IMR-90 (cell line): Measurements from ENCODE around the gene UNK. TPM values are rescaled to one million over a fixed set of nuclear protein-coding genes. Genes with fewer than 3 reads are reported as not detected.

Experiments used
- ATAC-seq: fragments of 200-7000 bp; cut with Tn5 transposase; 2 replicates; pipeline ENCODE4 v1.9.1; 2020; ENCODE audit warnings: low read depth, mild to moderate bottlenecking, moderate library complexity
- BruUV-seq: library from RNA; stranded (reverse); fragments of 400-500 nt; replicated peaks from 2 replicates; lab custom pipeline; 2021; lab: Mats Ljungman, UMichigan
- CTCF ChIA-PET: fragments of 300-600 bp; formaldehyde crosslinking; extraction: SDS; loops from one replicate; lab custom pipeline; 2021; ENCODE audit warnings: antibody characterized with exemption; lab: Yijun Ruan, JAX
- POLR2A ChIA-PET: fragments of 300-600 bp; sonication (Branson Sonifier 250); formaldehyde crosslinking; loops from one replicate; lab custom pipeline; 2022; ENCODE audit warnings: antibody characterized with exemption; ENCODE audit not compliant: unreplicated experiment; lab: Charles Lee
- DNase-seq: peaks from one replicate; pipeline ENCODE4 v3.0.0; 2013
- H2AFZ ChIP-seq: replicated peaks from 2 replicates; pipeline ENCODE3; 2013; ENCODE audit warnings: low read length, mild to moderate bottlenecking; ENCODE audit not compliant: poor library complexity
- H2AK5ac ChIP-seq: 2 replicates; pipeline ENCODE4 v1.6.1; 2013; ENCODE audit warnings: low read depth, low read length, inconsistent platforms
- H2AK9ac ChIP-seq: replicated peaks from 2 replicates; pipeline ENCODE3; 2013; ENCODE audit warnings: mild to moderate bottlenecking, low read depth, low read length, moderate library complexity; ENCODE audit not compliant: poor library complexity
- H2BK120ac ChIP-seq: 2 replicates; pipeline ENCODE4 v1.6.1; 2013; ENCODE audit warnings: low read depth, low read length, inconsistent platforms
- H2BK15ac ChIP-seq: 3 replicates; pipeline ENCODE4 v1.6.1; 2013; ENCODE audit warnings: low read depth, low read length, inconsistent platforms
- H2BK20ac ChIP-seq: 2 replicates; pipeline ENCODE4 v1.6.1; 2013; ENCODE audit warnings: low read depth, mild to moderate bottlenecking, inconsistent platforms, low read length, moderate library complexity
- H2BK5ac ChIP-seq: 2 replicates; pipeline ENCODE4 v1.6.1; 2013; ENCODE audit warnings: mild to moderate bottlenecking, low read depth, low read length, inconsistent platforms; ENCODE audit not compliant: poor library complexity, severe bottlenecking
- H3K14ac ChIP-seq: replicated peaks from 2 replicates; pipeline ENCODE4 v1.6.1; 2013; ENCODE audit warnings: low read depth, low read length, inconsistent platforms
- H3K18ac ChIP-seq: 2 replicates; pipeline ENCODE4 v1.6.1; 2013; ENCODE audit warnings: low read depth, low read length, control low read depth
- H3K23ac ChIP-seq: 2 replicates; pipeline ENCODE4 v1.6.1; 2013; ENCODE audit warnings: low read depth, low read length, inconsistent platforms
- H3K27ac ChIP-seq: 2 replicates; pipeline ENCODE4 v1.5.1; 2013; ENCODE audit warnings: mild to moderate bottlenecking, control low read depth, low read length; ENCODE audit not compliant: insufficient read depth
- H3K27me3 ChIP-seq: 2 replicates; pipeline ENCODE4 v1.6.1; 2013; ENCODE audit warnings: low read length; ENCODE audit not compliant: control insufficient read depth, insufficient read depth
- H3K36me3 ChIP-seq: 2 replicates; pipeline ENCODE4 v1.6.1; 2013; ENCODE audit warnings: low read length, mixed read lengths; ENCODE audit not compliant: control insufficient read depth, insufficient read depth
- H3K4ac ChIP-seq: 2 replicates; pipeline ENCODE4 v1.6.1; 2013; ENCODE audit warnings: low read depth, low read length, inconsistent platforms
- H3K4me1 ChIP-seq: 2 replicates; pipeline ENCODE4 v1.6.1; 2013; ENCODE audit warnings: low read length, mixed read lengths; ENCODE audit not compliant: control insufficient read depth, insufficient read depth
- H3K4me2 ChIP-seq: 2 replicates; pipeline ENCODE4 v1.6.1; 2013; ENCODE audit warnings: low read depth, mild to moderate bottlenecking, control low read depth, low read length, moderate library complexity
- H3K4me3 ChIP-seq: 2 replicates; pipeline ENCODE4 v1.5.1; 2013; ENCODE audit warnings: low read depth, mild to moderate bottlenecking, control low read depth, low read length, moderate library complexity; ENCODE audit not compliant: insufficient read depth
- H3K56ac ChIP-seq: 2 replicates; pipeline ENCODE4 v1.6.1; 2013; ENCODE audit warnings: low read length, inconsistent platforms; ENCODE audit not compliant: insufficient read depth; ENCODE audit errors: extremely low read depth
- H3K79me1 ChIP-seq, 2 experiments: 2 replicates each; pipeline ENCODE4 v1.6.1; 2013; ENCODE audit warnings: low read length in 2 of 2, inconsistent platforms in 1 of 2, low read depth in 1 of 2
- H3K9ac ChIP-seq: 2 replicates; pipeline ENCODE4 v1.6.1; 2013; ENCODE audit warnings: low read depth, low read length, control low read depth
- H3K9me1 ChIP-seq: 2 replicates; pipeline ENCODE4 v1.6.1; 2013; ENCODE audit warnings: low read length, inconsistent platforms; ENCODE audit not compliant: insufficient read depth
- H3K9me3 ChIP-seq: 2 replicates; pipeline ENCODE4 v1.6.1; 2013; ENCODE audit warnings: low read length; ENCODE audit not compliant: control insufficient read depth, insufficient read depth
- H4K20me1 ChIP-seq: 2 replicates; pipeline ENCODE4 v1.6.1; 2013; ENCODE audit warnings: low read length, inconsistent platforms; ENCODE audit not compliant: insufficient read depth
- H4K5ac ChIP-seq: 2 replicates; pipeline ENCODE4 v1.6.1; 2013; ENCODE audit warnings: mild to moderate bottlenecking, low read depth, low read length, control low read depth
- H4K8ac ChIP-seq, 2 experiments: 2 replicates each; pipeline ENCODE4 v1.6.1; 2013; ENCODE audit warnings: low read depth in 2 of 2, low read length in 2 of 2, control low read depth in 1 of 2, inconsistent platforms in 1 of 2
- H4K91ac ChIP-seq: 2 replicates; pipeline ENCODE4 v1.6.1; 2013; ENCODE audit warnings: low read depth, low read length, inconsistent platforms; ENCODE audit not compliant: insufficient read depth
- BHLHE40 ChIP-seq: fragments of 150-350 bp; IDR thresholded peaks from 2 replicates; pipeline ENCODE4 v1.6.1; 2016; ENCODE audit warnings: mild to moderate bottlenecking, low read depth, low read length
- CHD1 ChIP-seq: IDR thresholded peaks from 2 replicates; pipeline ENCODE4 v1.6.1; 2012; ENCODE audit warnings: low read depth, low read length, improper control_type of control experiment
- CTCF ChIP-seq: conservative IDR thresholded peaks from 2 replicates; pipeline ENCODE4 v1.5.1; 2012; ENCODE audit warnings: mild to moderate bottlenecking, low read depth, low read length, improper control_type of control experiment
- MAFK ChIP-seq: IDR thresholded peaks from 2 replicates; pipeline ENCODE4 v1.6.1; 2012; ENCODE audit warnings: low read depth, low read length, improper control_type of control experiment
- MAZ ChIP-seq: IDR thresholded peaks from 2 replicates; pipeline ENCODE4 v1.6.1; 2012; ENCODE audit warnings: low read depth, mild to moderate bottlenecking, low read length, improper control_type of control experiment, moderate library complexity, borderline replicate concordance
- MXI1 ChIP-seq: IDR thresholded peaks from 2 replicates; pipeline ENCODE4 v1.6.1; 2012; ENCODE audit warnings: low read depth, mild to moderate bottlenecking, low read length, moderate library complexity, borderline replicate concordance
- NFE2L2 ChIP-seq: fragments of 150-350 bp; IDR thresholded peaks from 2 replicates; pipeline ENCODE4 v1.6.1; 2016; ENCODE audit warnings: low read depth, mild to moderate bottlenecking, low read length
- POLR2A ChIP-seq: IDR thresholded peaks from 2 replicates; pipeline ENCODE4 v1.6.1; 2012; ENCODE audit warnings: mild to moderate bottlenecking, low read depth, low read length
- RCOR1 ChIP-seq: IDR thresholded peaks from 2 replicates; pipeline ENCODE4 v1.6.1; 2012; ENCODE audit warnings: mild to moderate bottlenecking, low read length, improper control_type of control experiment; ENCODE audit not compliant: insufficient replicate concordance
- RFX5 ChIP-seq: IDR thresholded peaks from 2 replicates; pipeline ENCODE4 v1.8.0; 2012; ENCODE audit warnings: low read depth, mild to moderate bottlenecking, low read length, moderate library complexity
- SMC3 ChIP-seq: fragments of 150-350 bp; IDR thresholded peaks from 2 replicates; pipeline ENCODE4 v1.6.1; 2016; ENCODE audit warnings: low read depth, mild to moderate bottlenecking, antibody characterized with exemption, low read length, moderate library complexity
- USF2 ChIP-seq: fragments of 150-350 bp; IDR thresholded peaks from 2 replicates; pipeline ENCODE4 v1.6.1; 2017; ENCODE audit warnings: mild to moderate bottlenecking, antibody characterized with exemption, low read length, low read depth
- WGBS, 2 experiments: methylation state at CpG; one replicate each; pipeline versions ENCODE4 v1.1.5 to v1.1.7; 2013; ENCODE audit warnings: missing lambda C conversion rate in 2 of 2; ENCODE audit not compliant: insufficient read length in 1 of 2; ENCODE audit errors: extremely low coverage in 2 of 2; 5-methylcytosine and 5-hydroxymethylcytosine counted together
- dilution Hi-C: fragments of 300-500 bp; cut with HindIII; formaldehyde crosslinking; loops from one replicate; pipeline ENCODE4 v1.14.3; 2018; ENCODE audit warnings: low sequenced_read_pairs; ENCODE audit not compliant: unreplicated experiment
- in situ Hi-C: fragments of 300-500 bp; cut with MboI; formaldehyde crosslinking; loops from 3 replicates; pipeline ENCODE4 v1.14.3; 2019; ENCODE audit warnings: low sequenced_read_pairs, inconsistent platforms, mixed read lengths
- intact Hi-C: fragments of 100-400 bp; cut with micrococcal nuclease; formaldehyde crosslinking; loops from 2 replicates; pipeline ENCODE4 v1.10.0; 2022
- polyA plus RNA-seq, 3 experiments: library from polyadenylated mRNA; depleted of rRNA; stranded (reverse); fragments of >200 nt; gene quantifications; 2 replicates each; pipeline ENCODE4 v1.2.3, GENCODE V29; 2012; ENCODE audit warnings: low replicate concordance in 1 of 3
- total RNA-seq: library from RNA; depleted of rRNA; stranded (reverse); fragments of >200 nt; gene quantifications from 2 replicates; pipeline ENCODE4 v1.2.3, GENCODE V29; 2012

UNK gene
- total and polyA plus RNA-seq, 2 of the 4 experiments (the other 2 are of a cell fraction) = 15.4 to 17.3 TPM

GRCh38 chr17:75795820-75796607 lies 11.4 kb downstream of the UNK start:
- ChIA-PET POLR2A (no interaction called here), CTCF (interaction anchor here (0.7 to 1.0 kb wide), 3 partner anchors 19 to 42 kb away, joined by 3 to 5 read pairs (median 4); no protein-coding TSS in a partner anchor)
- H2AFZ ChIP-seq = no peak overlapping the region
- H3K4me2 ChIP-seq = no peak overlapping the region
- H3K79me1 ChIP-seq = peaks cover 34 to 63% of the 10 kb centered on the region in 2 experiments
- no peaks in the 10 kb centered on the region for H3K27me3 ChIP-seq
- H2BK5ac ChIP-seq = no peak overlapping the region
- H3K4me1 ChIP-seq = peaks cover 1% of the 10 kb centered on the region; the same call in 1 of the 2 replicates
- peaks cover 27% of the 10 kb centered on the region for H3K36me3 ChIP-seq
- no peak overlapping the region for H2BK20ac ChIP-seq
- H4K5ac ChIP-seq = no peak overlapping the region
- no peak overlapping the region for H3K14ac ChIP-seq
- intact Hi-C loops = no loop called here
- no peak overlapping the region for H2BK15ac ChIP-seq
- no peak for TF ChIP-seq USF2
- no peak for TF ChIP-seq CTCF
- no peak for TF ChIP-seq CHD1
- TF ChIP-seq RFX5 = no peak
- no peak for TF ChIP-seq RCOR1
- TF ChIP-seq SMC3 = no peak
- TF ChIP-seq MXI1 = no peak
- no peak for TF ChIP-seq POLR2A
- TF ChIP-seq NFE2L2 = no peak
- TF ChIP-seq BHLHE40 = no peak
- no peak for TF ChIP-seq MAZ
- no peak for TF ChIP-seq MAFK
- no peak overlapping the region for H4K8ac ChIP-seq
- no peak overlapping the region for H2AK9ac ChIP-seq
- in situ Hi-C loops = no loop called here
- no peaks in the 10 kb centered on the region; the same call in 1 of the 2 replicates for H4K20me1 ChIP-seq
- no peak overlapping the region for H3K56ac ChIP-seq
- no peak overlapping the region for H3K18ac ChIP-seq
- no peak overlapping the region for H4K91ac ChIP-seq
- no TSS peak for BruUV-seq
- no peak overlapping the region for H3K23ac ChIP-seq
- H3K27ac ChIP-seq = no peak overlapping the region
- H3K4ac ChIP-seq = no peak overlapping the region
- dilution Hi-C loops = no loop called here
- no peak for ATAC-seq
- H3K4me3 ChIP-seq = no peak overlapping the region
- no CpG with 5 or more reads among the region's 8 CpGs for WGBS, 2 experiments
- H3K9me1 ChIP-seq = peaks cover 2% of the 10 kb centered on the region; the same call in 1 of the 2 replicates
- no peak overlapping the region for H3K9ac ChIP-seq
- DNase-seq = no peak
- no peak overlapping the region for H2BK120ac ChIP-seq
- H2AK5ac ChIP-seq = no peak overlapping the region
- no peaks in the 10 kb centered on the region for H3K9me3 ChIP-seq
